Common myeloid progenitor, CD34-positive (primary cell): ENCODE results near the gene C19orf12.

Source experiments
- CTCF ChIA-PET: fragments of 350-600 bp; sonication (Branson Sonifier 250); formaldehyde crosslinking; loops from one replicate; lab custom pipeline; 2021; ENCODE audit warnings: antibody characterized with exemption; lab: Charles Lee
- POLR2A ChIA-PET: fragments of 350-600 bp; sonication (Branson Sonifier 250); formaldehyde crosslinking; loops from one replicate; lab custom pipeline; 2021; ENCODE audit warnings: antibody characterized with exemption; lab: Charles Lee
- DNase-seq, 3 donors: peaks; one replicate each; pipeline versions ENCODE4 v3.0.0 to v3.0.0-alpha.2; 2013
- H3K27ac ChIP-seq, 2 experiments: 1 replicate in 1 of 2; 2 replicates in 1 of 2; pipeline ENCODE4 v1.7.0; 2013; ENCODE audit warnings: inconsistent platforms in 2 of 2, low read length in 2 of 2, mild to moderate bottlenecking in 2 of 2, low read depth in 1 of 2, moderate library complexity in 1 of 2; ENCODE audit not compliant: severe bottlenecking in 2 of 2, insufficient read depth in 1 of 2, poor library complexity in 1 of 2
- H3K27me3 ChIP-seq, 5 experiments: replicated peaks in 2 of 5; 1 replicate in 3 of 5; 2 replicates in 2 of 5; pipeline versions ENCODE4 v1.6.1 to v1.7.0; 2013; ENCODE audit warnings: low read length in 4 of 5, mild to moderate bottlenecking in 2 of 5, moderate library complexity in 2 of 5, inconsistent platforms in 1 of 5; ENCODE audit not compliant: insufficient read depth in 5 of 5, control insufficient read depth in 4 of 5
- H3K36me3 ChIP-seq, 4 experiments: 1 replicate in 2 of 4; 2 replicates in 2 of 4; pipeline versions ENCODE4 v1.6.1 to v1.7.0; 2013; ENCODE audit warnings: low read length in 3 of 4, control low read depth in 1 of 4, mild to moderate bottlenecking in 1 of 4; ENCODE audit not compliant: control insufficient read depth in 4 of 4, insufficient read depth in 4 of 4
- H3K4me1 ChIP-seq, 4 experiments: 1 replicate in 3 of 4; 2 replicates in 1 of 4; pipeline versions ENCODE4 v1.6.1 to v1.7.1; 2013; ENCODE audit warnings: low read length in 3 of 4, mild to moderate bottlenecking in 3 of 4, control low read depth in 1 of 4, inconsistent platforms in 1 of 4, moderate library complexity in 1 of 4; ENCODE audit not compliant: control insufficient read depth in 4 of 4, insufficient read depth in 4 of 4; ENCODE audit errors: control extremely low read depth in 1 of 4
- H3K4me3 ChIP-seq, 7 experiments: 1 replicate in 4 of 7; 2 replicates in 3 of 7; pipeline versions ENCODE4 v1.5.1 to v1.7.0; 2013; ENCODE audit warnings: mild to moderate bottlenecking in 7 of 7, low read length in 6 of 7, moderate library complexity in 6 of 7, inconsistent platforms in 2 of 7, low read depth in 2 of 7, control low read depth in 1 of 7; ENCODE audit not compliant: insufficient read depth in 4 of 7, control insufficient read depth in 1 of 7; ENCODE audit errors: extremely low read depth in 1 of 7
- H3K9me3 ChIP-seq, 5 experiments: 1 replicate in 4 of 5; 2 replicates in 1 of 5; pipeline versions ENCODE4 v1.6.1 to v1.7.1; 2013; ENCODE audit warnings: low read length in 4 of 5, mild to moderate bottlenecking in 2 of 5, inconsistent platforms in 1 of 5, low read depth in 1 of 5, moderate library complexity in 1 of 5; ENCODE audit not compliant: control insufficient read depth in 4 of 5, insufficient read depth in 2 of 5; ENCODE audit errors: control extremely low read depth in 1 of 5
- WGBS: methylation state at CpG from one replicate; pipeline ENCODE4 v1.1.5; 2013; ENCODE audit not compliant: insufficient coverage; 5-methylcytosine and 5-hydroxymethylcytosine counted together

Gene C19orf12

DNA sequence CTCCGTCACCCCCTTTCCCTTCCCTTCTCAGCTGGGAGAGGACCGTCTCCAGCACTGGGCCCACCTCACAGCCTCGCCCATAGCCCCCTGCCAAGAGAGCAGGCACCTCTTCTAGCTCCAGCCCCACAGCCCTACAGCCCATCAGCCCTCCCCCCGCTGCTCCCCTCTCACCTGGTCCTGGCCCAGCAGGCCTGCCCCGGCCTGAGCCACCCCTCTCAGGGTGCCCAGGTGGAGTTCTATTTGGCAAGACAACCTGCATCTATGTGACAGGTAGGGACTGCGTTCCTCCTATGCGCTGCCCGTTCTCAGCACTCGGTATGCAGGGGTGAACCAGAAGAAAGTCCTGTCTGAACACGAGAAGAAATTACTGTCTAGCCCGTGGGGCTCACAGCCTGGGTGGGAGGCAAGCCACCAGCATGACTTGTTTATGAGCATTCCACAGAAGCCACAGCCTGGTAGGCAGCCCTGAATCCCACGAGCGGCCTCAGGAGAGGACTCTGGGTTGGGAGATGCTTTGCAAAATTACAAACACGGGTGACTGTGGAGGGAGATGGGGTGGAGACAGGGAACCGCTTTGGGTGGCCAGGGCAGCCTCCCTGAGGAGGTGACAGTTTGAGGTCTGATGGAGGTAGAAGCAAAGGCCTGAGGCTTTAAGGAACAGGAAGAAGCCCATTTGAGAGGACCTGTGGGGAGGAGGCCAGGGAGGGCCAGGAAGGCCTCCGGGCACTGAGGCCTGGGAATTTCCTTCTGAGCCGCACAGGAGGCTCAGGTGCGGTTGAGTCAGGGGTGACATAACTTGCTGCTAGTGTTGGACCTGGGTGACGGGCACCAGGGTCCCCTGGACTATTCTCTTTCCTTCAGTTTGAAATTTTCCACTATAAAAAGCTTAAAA, 51.0 kb downstream of the C19orf12 start:
- H3K4me1 ChIP-seq = peaks cover 0 to 47% (median 37%) of the 10 kb centered on the region in 4 experiments
- H3K27ac ChIP-seq = no peak overlapping the region
- 90% methylated on average over 15 of the region's 19 CpGs for WGBS

DNA sequence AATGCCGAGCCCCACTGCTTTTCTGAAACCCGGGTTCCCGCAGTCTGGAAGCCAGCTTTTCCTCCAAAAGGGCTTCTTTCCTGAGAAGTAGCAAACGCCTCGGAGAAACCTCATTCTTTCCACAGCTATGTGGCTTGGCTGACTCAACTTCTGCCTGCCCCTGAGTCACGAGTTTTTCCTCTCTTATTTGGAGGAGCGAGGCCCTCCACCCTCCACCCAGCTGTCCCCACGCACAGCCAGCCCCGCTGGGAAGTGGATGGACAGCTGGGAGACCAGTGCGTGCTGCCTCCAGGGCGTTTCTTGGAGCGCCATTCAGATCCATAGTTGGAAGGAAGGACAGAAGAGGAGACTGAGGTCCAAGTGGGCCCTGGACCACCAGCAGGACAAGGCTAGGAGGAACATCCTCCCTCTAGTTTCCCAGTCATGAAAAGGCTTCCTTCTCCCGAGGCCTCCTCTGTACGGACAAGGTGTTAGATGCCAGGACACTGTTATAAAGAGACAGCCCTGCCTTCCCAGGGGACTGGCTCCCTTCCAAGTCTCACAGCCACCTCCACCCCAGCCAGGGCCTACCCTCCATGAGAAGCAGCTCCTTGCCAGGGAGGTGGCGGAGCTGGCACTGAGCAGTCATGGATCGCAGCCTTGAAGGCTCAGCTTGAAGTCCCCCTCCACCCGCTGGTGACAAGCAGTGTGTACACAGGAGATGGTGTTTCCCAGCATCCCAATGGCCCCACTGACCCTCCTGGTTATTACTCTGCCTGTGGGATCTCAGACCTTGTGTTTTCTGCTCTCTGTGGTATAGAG, 52.3 kb downstream of the C19orf12 start:
- DNase-seq = no peak
- CTCF ChIA-PET = interaction anchor here (1.0 to 10.6 kb wide), 4 partner anchors 9 to 53 kb away, joined by 3 to 93 read pairs (median 46); partner anchors contain the start of genes C19orf12 and POP4
- Histone ChIP-seq H3K4me3 (no peak overlapping the region), H3K9me3 (no peaks in the 10 kb centered on the region), H3K4me1 (peaks cover 0 to 35% (median 30%) of the 10 kb centered on the region in 4 experiments), H3K27ac (no peak overlapping the region), H3K27me3 (no peaks in the 10 kb centered on the region), H3K36me3 (no peaks in the 10 kb centered on the region)
- WGBS = 97% methylated on average over 13 of the region's 17 CpGs
- POLR2A ChIA-PET = no interaction called here

More for the DNA sequence above, 51.0 kb downstream of the C19orf12 start:
- Histone ChIP-seq H3K27me3 (no peaks in the 10 kb centered on the region), H3K36me3 (no peaks in the 10 kb centered on the region), H3K4me3 (peak overlapping the region in 3 of 7 experiments; percentile 80 to 87 (median 84)), H3K9me3 (no peaks in the 10 kb centered on the region)
- CTCF ChIA-PET = interaction anchor here (1.0 to 10.6 kb wide), 6 partner anchors 15 to 61 kb away, joined by 3 to 93 read pairs (median 14); partner anchors contain the start of genes C19orf12 and POP4
- DNase-seq = no peak
- POLR2A ChIA-PET = no interaction called here

DNA sequence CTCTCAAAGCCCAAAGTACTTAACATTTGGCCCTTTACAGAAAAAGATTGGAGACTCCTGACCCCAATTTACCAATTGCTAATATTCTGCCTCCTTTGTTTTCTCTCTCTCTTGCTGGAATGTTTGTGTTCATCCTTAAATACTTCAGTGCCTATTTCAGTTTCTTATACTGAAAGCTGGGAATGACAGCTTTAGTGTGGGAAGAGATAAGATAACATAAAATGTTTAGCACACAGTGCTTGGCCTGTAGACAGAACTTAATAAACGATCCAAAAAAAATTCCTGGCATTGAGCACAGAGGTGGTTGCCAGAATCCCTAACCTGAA, 52.8 kb downstream of the C19orf12 start:
- Histone ChIP-seq H3K27me3 (no peaks in the 10 kb centered on the region), H3K4me1 (peaks cover 0 to 30% (median 25%) of the 10 kb centered on the region in 4 experiments), H3K27ac (no peak overlapping the region), H3K9me3 (no peaks in the 10 kb centered on the region), H3K36me3 (no peaks in the 10 kb centered on the region), H3K4me3 (no peak overlapping the region)
- ChIA-PET CTCF (interaction anchor here (5.1 to 10.6 kb wide), 2 partner anchors 53 to 54 kb away, joined by 23 to 93 read pairs; partner anchors contain the start of genes C19orf12 and POP4), POLR2A (no interaction called here)
- 93% methylated on average over 1 of the region's 1 CpG for WGBS
- DNase-seq = no peak

DNA sequence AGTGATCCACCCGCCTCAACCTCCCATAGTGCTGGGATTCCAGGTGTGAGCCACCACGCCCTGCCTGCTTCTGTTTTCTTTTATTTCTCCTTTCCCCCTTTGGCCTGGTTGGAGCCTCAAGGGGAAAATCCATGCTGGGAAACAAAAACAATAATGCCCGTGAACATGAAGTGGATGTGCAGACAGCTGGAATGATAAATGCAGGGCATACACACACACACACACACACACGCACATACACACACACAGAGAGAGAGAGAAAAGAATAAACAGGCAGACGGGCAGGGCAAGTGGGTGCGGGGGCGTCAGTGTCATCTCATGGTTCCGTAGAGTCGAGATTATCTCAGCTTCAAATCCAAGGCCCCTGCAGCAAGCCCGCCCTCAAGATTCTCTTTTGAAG, 54.2 kb downstream of the C19orf12 start:
- Histone ChIP-seq H3K4me1 (peaks cover 0 to 16% (median 11%) of the 10 kb centered on the region in 4 experiments), H3K4me3 (no peak overlapping the region), H3K27me3 (no peaks in the 10 kb centered on the region), H3K27ac (peak overlapping the region in 1 of 2 experiments; percentile 3), H3K36me3 (no peaks in the 10 kb centered on the region), H3K9me3 (no peaks in the 10 kb centered on the region)
- POLR2A ChIA-PET = no interaction called here
- no peak for DNase-seq
- CTCF ChIA-PET = interaction anchor here (1.0 to 10.6 kb wide), 3 partner anchors 34 to 55 kb away, joined by 4 to 93 read pairs (median 23); partner anchors contain the start of genes C19orf12 and POP4
- WGBS = 97% methylated on average over 6 of the region's 10 CpGs

DNA sequence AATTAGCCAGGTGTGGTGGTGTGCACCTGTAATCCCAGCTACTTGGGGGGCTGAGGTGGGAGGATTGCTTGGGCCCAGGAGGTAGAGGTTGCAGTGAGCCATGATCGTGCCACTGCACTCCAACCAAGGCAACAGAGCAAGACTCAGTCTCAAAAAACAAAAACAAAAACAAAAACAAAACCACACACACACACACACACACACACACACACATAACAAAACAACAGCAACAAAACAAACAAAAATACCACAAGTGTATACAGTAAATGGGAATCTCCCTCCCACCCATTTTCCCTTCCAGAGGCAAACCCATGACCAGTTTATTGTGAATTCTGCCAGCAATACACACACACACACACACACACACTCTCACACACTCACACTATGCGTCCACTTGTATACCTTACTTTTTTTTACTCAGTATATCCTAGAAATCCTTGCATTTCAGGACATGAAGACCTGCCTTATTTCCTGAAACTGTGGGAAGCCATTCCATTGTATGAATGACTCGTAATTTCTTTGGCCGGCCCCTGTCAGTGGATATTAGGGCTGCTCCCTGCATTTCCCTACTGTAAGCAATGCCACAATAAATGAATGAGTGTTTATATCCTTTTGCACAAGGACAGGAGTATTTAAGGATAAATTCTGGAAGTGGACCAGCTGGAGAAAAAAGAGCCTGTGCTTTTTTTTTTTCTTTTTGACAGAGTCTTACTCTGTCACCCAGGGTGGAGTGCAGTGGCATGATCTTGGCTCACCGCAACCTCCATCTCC, 56.7 kb downstream of the C19orf12 start:
- no peak overlapping the region for H3K27ac ChIP-seq
- H3K36me3 ChIP-seq = no peaks in the 10 kb centered on the region
- no peaks in the 10 kb centered on the region for H3K4me1 ChIP-seq
- no peak for DNase-seq
- no peaks in the 10 kb centered on the region for H3K27me3 ChIP-seq
- WGBS = 98% methylated on average over 4 of the region's 5 CpGs
- H3K4me3 ChIP-seq = no peak overlapping the region
- CTCF ChIA-PET = interaction anchor here (1.0 to 1.7 kb wide), 2 partner anchors 14 to 15 kb away, joined by 4 to 6 read pairs; no protein-coding TSS in a partner anchor
- POLR2A ChIA-PET = no interaction called here
- H3K9me3 ChIP-seq = no peaks in the 10 kb centered on the region

DNA sequence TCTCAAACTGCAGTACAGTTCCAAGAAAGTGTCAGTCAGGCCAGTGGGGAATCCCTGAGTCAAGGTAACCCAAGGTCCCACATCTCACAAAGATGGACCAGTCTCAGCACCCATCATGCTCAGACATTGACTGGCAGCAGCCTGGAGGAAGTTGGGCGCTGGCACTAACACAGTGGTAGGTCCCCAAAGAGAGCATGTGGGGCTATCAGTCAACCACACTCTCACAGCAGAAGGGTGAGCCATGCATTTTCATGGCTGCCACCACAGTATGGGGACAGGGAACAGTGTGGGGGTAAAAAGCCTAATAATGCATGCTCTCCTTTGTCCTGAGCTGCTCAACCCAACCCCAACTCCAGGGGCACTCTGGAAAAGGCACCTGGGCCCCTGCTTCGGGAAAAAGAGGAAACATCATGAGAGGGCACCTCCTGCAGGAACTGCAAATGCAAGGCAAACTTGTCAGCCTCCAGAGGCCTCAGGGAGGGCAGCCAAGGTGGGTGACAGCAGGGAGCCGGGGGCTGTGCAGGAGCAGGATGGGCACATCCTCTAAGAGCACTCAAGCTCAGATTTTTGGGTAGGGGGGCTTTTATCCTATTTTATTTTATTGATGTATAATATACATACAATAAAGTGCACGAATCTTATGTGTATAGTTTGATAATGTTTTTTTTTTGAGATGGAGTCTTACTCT, 59.3 kb downstream of the C19orf12 start:
- Histone ChIP-seq H3K27me3 (no peaks in the 10 kb centered on the region), H3K27ac (no peak overlapping the region), H3K4me1 (no peaks in the 10 kb centered on the region), H3K9me3 (no peaks in the 10 kb centered on the region), H3K36me3 (no peaks in the 10 kb centered on the region), H3K4me3 (no peak overlapping the region)
- CTCF ChIA-PET = interaction anchor here (1.3 to 1.7 kb wide), 2 partner anchors 26 to 46 kb away, joined by 3 to 4 read pairs; no protein-coding TSS in a partner anchor
- POLR2A ChIA-PET = no interaction called here
- no peak for DNase-seq
- 0% methylated on average over 1 of the region's 4 CpGs for WGBS
